Loucy (cell line): ENCODE results near the gene RAB3D.
A peak's percentile ranks its signal among the peaks of the same experiment; 100 is the strongest.

Experiments used
- H2AFZ ChIP-seq: fragments of 200-600 bp; sonication (generic); 2 replicates; pipeline ENCODE4 v1.6.0; 2016; ENCODE audit warnings: antibody characterized with exemption, mild to moderate bottlenecking, low read length, moderate library complexity
- H3F3A ChIP-seq: fragments of 200-600 bp; 2 replicates; pipeline ENCODE4 v1.6.0; 2016; ENCODE audit warnings: antibody characterized with exemption, low read depth, mild to moderate bottlenecking
- H3K27me3 ChIP-seq: fragments of 200-600 bp; sonication (generic); 2 replicates; pipeline ENCODE4 v1.6.1; 2014; ENCODE audit warnings: low read length, mild to moderate bottlenecking; ENCODE audit not compliant: insufficient read depth, poor library complexity, severe bottlenecking
- H3K36me3 ChIP-seq: fragments of 200-600 bp; sonication (generic); 2 replicates; pipeline ENCODE4 v1.6.1; 2016; ENCODE audit warnings: low read length; ENCODE audit not compliant: insufficient read depth
- H3K4me1 ChIP-seq: fragments of 200-600 bp; sonication (generic); 2 replicates; pipeline ENCODE4 v1.5.1; 2014; ENCODE audit warnings: low read length, mild to moderate bottlenecking; ENCODE audit not compliant: insufficient read depth, poor library complexity, severe bottlenecking
- H3K4me2 ChIP-seq: fragments of 200-600 bp; sonication (generic); 2 replicates; pipeline ENCODE4 v1.6.0; 2014; ENCODE audit warnings: antibody characterized with exemption, low read length, low read depth, mild to moderate bottlenecking; ENCODE audit not compliant: poor library complexity, severe bottlenecking
- H3K4me3 ChIP-seq: fragments of 200-600 bp; sonication (generic); 2 replicates; pipeline ENCODE4 v1.5.1; 2014; ENCODE audit warnings: low read length, mild to moderate bottlenecking, mixed read lengths; ENCODE audit not compliant: poor library complexity, severe bottlenecking
- H3K79me2 ChIP-seq: fragments of 200-600 bp; sonication (generic); 2 replicates; pipeline ENCODE4 v1.6.1; 2014; ENCODE audit warnings: low read length; ENCODE audit not compliant: insufficient read depth
- H3K9ac ChIP-seq: fragments of 200-600 bp; sonication (generic); 2 replicates; pipeline ENCODE4 v1.6.0; 2014; ENCODE audit warnings: mild to moderate bottlenecking, low read depth, low read length, moderate library complexity; ENCODE audit not compliant: poor library complexity, severe bottlenecking
- H3K9me2 ChIP-seq: fragments of 200-600 bp; sonication (generic); replicated peaks from 2 replicates; pipeline ENCODE4 v1.6.1; 2016; ENCODE audit warnings: low read depth, low read length, mixed read lengths
- H3K9me3 ChIP-seq: fragments of 200-600 bp; sonication (generic); 2 replicates; pipeline ENCODE4 v1.6.1; 2014; ENCODE audit warnings: mild to moderate bottlenecking, antibody characterized with exemption, low read length, low read depth; ENCODE audit not compliant: insufficient read depth
- H4K20me1 ChIP-seq: fragments of 200-600 bp; sonication (generic); 2 replicates; pipeline ENCODE4 v1.6.0; 2014; ENCODE audit warnings: antibody characterized with exemption, low read length, mild to moderate bottlenecking; ENCODE audit not compliant: insufficient read depth, poor library complexity, severe bottlenecking
- CTCF ChIP-seq: fragments of 200-600 bp; sonication (generic); conservative IDR thresholded peaks from 2 replicates; pipeline ENCODE4 v1.5.1; 2014; ENCODE audit warnings: mild to moderate bottlenecking, antibody characterized with exemption, low read length
- EZH2phosphoT487 ChIP-seq: fragments of 200-600 bp; IDR thresholded peaks from 2 replicates; pipeline ENCODE4 v1.6.1; 2018; ENCODE audit warnings: antibody characterized with exemption, mild to moderate bottlenecking, moderate library complexity, borderline replicate concordance

The RAB3D gene

GRCh38 chr19:11304936-11305335, 34.5 kb downstream of the RAB3D start:
- Histone ChIP-seq H4K20me1 (no peaks in the 10 kb centered on the region), H3K9ac (no peak overlapping the region), H3K36me3 (no peaks in the 10 kb centered on the region), H3K4me1 (peaks cover 8% of the 10 kb centered on the region), H3K4me2 (no peak overlapping the region), H2AFZ (no peak overlapping the region), H3K9me3 (no peaks in the 10 kb centered on the region), H3K27me3 (no peaks in the 10 kb centered on the region), H3F3A (no peaks in the 10 kb centered on the region), H3K4me3 (no peak overlapping the region), H3K79me2 (no peaks in the 10 kb centered on the region), H3K9me2 (no peaks in the 10 kb centered on the region)
- TF ChIP-seq CTCF = no peak
- no peak for TF ChIP-seq EZH2phosphoT487

GRCh38 chr19:11300811-11301120, 38.7 kb downstream of the RAB3D start:
- Histone ChIP-seq H2AFZ (no peak overlapping the region; the same call in 1 of the 2 replicates), H3K79me2 (no peaks in the 10 kb centered on the region), H3K9me2 (no peaks in the 10 kb centered on the region), H3K4me1 (peaks cover 9% of the 10 kb centered on the region), H3K9me3 (no peaks in the 10 kb centered on the region), H3K36me3 (no peaks in the 10 kb centered on the region), H4K20me1 (no peaks in the 10 kb centered on the region), H3K9ac (no peak overlapping the region), H3K4me3 (no peak overlapping the region), H3K4me2 (no peak overlapping the region), H3K27me3 (no peaks in the 10 kb centered on the region), H3F3A (no peaks in the 10 kb centered on the region)
- TF ChIP-seq EZH2phosphoT487 (no peak), CTCF (no peak)

- no peaks in the 10 kb centered on the region for H3K36me3 ChIP-seq
- no peaks in the 10 kb centered on the region for H3K79me2 ChIP-seq
- peaks cover 9% of the 10 kb centered on the region for H3K4me1 ChIP-seq
- no peaks in the 10 kb centered on the region for H3K27me3 ChIP-seq
- no peaks in the 10 kb centered on the region for H3K9me2 ChIP-seq
- H3K9me3 ChIP-seq = no peaks in the 10 kb centered on the region
- TF ChIP-seq CTCF = no peak
- TF ChIP-seq EZH2phosphoT487 = no peak
- H3K4me3 ChIP-seq = no peak overlapping the region
- no peaks in the 10 kb centered on the region for H3F3A ChIP-seq
- no peak overlapping the region for H3K4me2 ChIP-seq
- no peak overlapping the region for H3K9ac ChIP-seq
- no peaks in the 10 kb centered on the region for H4K20me1 ChIP-seq
- peak overlapping the region; percentile 73 for H2AFZ ChIP-seq
Measured at GRCh38 chr19:11299946-11300810, 39.3 kb downstream of the RAB3D start.
